ENCODE data around the gene MYL2.

Gene MYL2

GRCh38 chr12:110896559-110896958, 23.8 kb downstream of the MYL2 start:
- no peak for DNase-seq (ENCODE audit: low spot score)

GRCh38 chr12:110893956-110894355, 26.4 kb downstream of the MYL2 start:
- DNase-seq (ENCODE audit: low spot score): no peak

GRCh38 chr12:110889361-110889760, 31.0 kb downstream of the MYL2 start:
- DNase-seq (ENCODE audit: low spot score): no peak

- DNase-seq (ENCODE audit: low spot score): no peak
Observed at GRCh38 chr12:110888256-110888991, 32.0 kb downstream of the MYL2 start.

- no peak for DNase-seq (ENCODE audit: low spot score)
Observed at GRCh38 chr12:110885152-110885840, 35.1 kb downstream of the MYL2 start.

- no peak for DNase-seq (ENCODE audit: low spot score)
Observed at GRCh38 chr12:110883251-110883650, 37.1 kb downstream of the MYL2 start.

GRCh38 chr12:110880651-110881050, 39.7 kb downstream of the MYL2 start:
- no peak for DNase-seq (ENCODE audit: low spot score)

- DNase-seq (ENCODE audit: low spot score): no peak
Observed at GRCh38 chr12:110874781-110875180, 45.6 kb downstream of the MYL2 start.

- no peak for DNase-seq (ENCODE audit: low spot score)
Observed at GRCh38 chr12:110874351-110874750, 46.0 kb downstream of the MYL2 start.

- no peak for DNase-seq (ENCODE audit: low spot score)
Observed at GRCh38 chr12:110872100-110872499, 48.3 kb downstream of the MYL2 start.

- no peak for DNase-seq (ENCODE audit: low spot score)
Observed at GRCh38 chr12:110869803-110870202, 50.6 kb downstream of the MYL2 start.

GRCh38 chr12:110869026-110869425, 51.4 kb downstream of the MYL2 start:
- DNase-seq (ENCODE audit: low spot score): no peak

- no peak for DNase-seq (ENCODE audit: low spot score)
Observed at GRCh38 chr12:110865521-110865920, 54.9 kb downstream of the MYL2 start.

- no peak for DNase-seq (ENCODE audit: low spot score)
Observed at GRCh38 chr12:110863161-110863560, 57.2 kb downstream of the MYL2 start.

- no peak for DNase-seq (ENCODE audit: low spot score)
Observed at GRCh38 chr12:110862329-110862728, 58.0 kb downstream of the MYL2 start.

GRCh38 chr12:110861729-110862128, 58.6 kb downstream of the MYL2 start:
- no peak for DNase-seq (ENCODE audit: low spot score)
